DMS53 treated with DMSO at 0.1 percent for 48 hours (cell line): ENCODE measurements around the gene CDC20B.

Source experiments
- DNase-seq: peaks from one replicate; lab custom pipeline; 2025; ENCODE audit not compliant: unreplicated experiment; lab: John Stamatoyannopoulos, UW

CDC20B gene

GRCh38 chr5:55172937-55173686 lies at the start of gene CDC20B:
Gene CDC20B, minus strand, starts transcription at chr5:55173177. Its CDS starts 177 bp downstream, at chr5:55173000.
- DNase-seq = peak; percentile 68

GRCh38 chr5:55222092-55222984 lies 49.4 kb upstream of the CDC20B start:
- no peak for DNase-seq

GRCh38 chr5:55220433-55221185 lies 47.6 kb upstream of the CDC20B start:
- peak; percentile 68 for DNase-seq

- peak; percentile 7 for DNase-seq
Measured at GRCh38 chr5:55219770-55220169, 46.8 kb upstream of the CDC20B start.

GRCh38 chr5:55218967-55219366 lies 46.0 kb upstream of the CDC20B start:
- peak; percentile 98 for DNase-seq

GRCh38 chr5:55211184-55211874 lies 38.4 kb upstream of the CDC20B start:
- DNase-seq = peak; percentile 57

- DNase-seq = no peak
Measured at GRCh38 chr5:55205001-55205400, 32.0 kb upstream of the CDC20B start.

- no peak for DNase-seq
Measured at GRCh38 chr5:55191165-55191564, 18.2 kb upstream of the CDC20B start.

GRCh38 chr5:55188656-55189540 lies 15.9 kb upstream of the CDC20B start:
- peak; percentile 83 for DNase-seq

- peak; percentile 77 for DNase-seq
Measured at GRCh38 chr5:55187370-55187769, 14.4 kb upstream of the CDC20B start.

GRCh38 chr5:55180016-55180415 lies 7.0 kb upstream of the CDC20B start:
- DNase-seq = no peak

GRCh38 chr5:55177078-55177477 lies 4.1 kb upstream of the CDC20B start:
- no peak for DNase-seq

- peak; percentile 35 for DNase-seq
Measured at GRCh38 chr5:55176176-55176818, 3.3 kb upstream of the CDC20B start.

- no peak for DNase-seq
Measured at GRCh38 chr5:55175781-55176175, 2.8 kb upstream of the CDC20B start.

GRCh38 chr5:55173687-55174230 lies 782 bp upstream of the CDC20B start:
- DNase-seq = no peak

- DNase-seq = peak; percentile 93
Measured at GRCh38 chr5:55172051-55172899, 702 bp downstream of the CDC20B start.

- no peak for DNase-seq
Measured at GRCh38 chr5:55171471-55171870, 1.5 kb downstream of the CDC20B start.

GRCh38 chr5:55162666-55163065 lies 10.3 kb downstream of the CDC20B start:
- DNase-seq = no peak
